Measurements from ENCODE around the gene CHRNB1. TPM values are rescaled to one million over a fixed set of nuclear protein-coding genes. Genes with fewer than 3 reads are reported as not detected.

CHRNB1 gene
- polyA plus RNA-seq, 1 donor (not counting 4 experiments of a cell fraction or from before 2014, with no cell fraction given), result 22.0 TPM

DNA sequence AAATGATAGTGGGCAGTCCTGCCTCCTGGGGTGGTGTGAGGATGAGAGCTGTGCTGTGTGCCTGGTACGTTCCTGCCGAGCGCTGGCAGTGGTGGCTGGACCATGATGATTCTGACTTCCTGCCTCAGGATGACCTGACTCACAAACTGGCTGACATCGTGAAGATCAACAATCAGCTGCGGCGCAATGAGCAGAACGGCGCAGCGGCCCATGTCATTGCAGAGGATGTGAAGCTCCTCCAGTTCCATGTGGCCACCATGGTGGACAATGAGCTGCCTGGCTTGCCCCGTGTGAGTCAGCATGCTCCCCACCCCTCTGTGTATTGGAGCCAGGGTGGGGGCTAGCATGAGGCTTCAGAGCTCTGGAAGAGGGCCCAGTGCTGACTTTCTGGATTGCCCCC is 52.4 kb downstream of the CHRNB1 start:
- peaks cover 52% of the 10 kb centered on the region for H3K79me2 ChIP-seq (ENCODE audit: control insufficient read depth, insufficient read depth, low read length)
- no peak for DNase-seq (ENCODE audit: low read depth, low spot score)
- no peak overlapping the region for H3K27ac ChIP-seq (ENCODE audit: control insufficient read depth, insufficient read depth, low read length)
- no peaks in the 10 kb centered on the region for H3K27me3 ChIP-seq (ENCODE audit: control insufficient read depth, extremely low read depth, insufficient read depth, low read length)
- no peaks in the 10 kb centered on the region for H3K9me3 ChIP-seq (ENCODE audit: control insufficient read depth, low read depth, low read length)
- no peak overlapping the region for H2AFZ ChIP-seq (ENCODE audit: control insufficient read depth, low read length)
- peaks cover 23% of the 10 kb centered on the region for H4K20me1 ChIP-seq (ENCODE audit: control insufficient read depth, extremely low read depth, insufficient read depth, low read length)
- H3K36me3 ChIP-seq (ENCODE audit: control insufficient read depth in 2 of 2, extremely low read depth in 1 of 2, insufficient read depth in 2 of 2, low read length in 2 of 2), result peaks cover 63 to 65% of the 10 kb centered on the region in 2 experiments
- no peak overlapping the region for H3K9ac ChIP-seq (ENCODE audit: control insufficient read depth, extremely low read depth, insufficient read depth, low read length)
- no peaks in the 10 kb centered on the region for H3K4me1 ChIP-seq (ENCODE audit: control insufficient read depth, extremely low read depth, insufficient read depth, low read length)
- no peak overlapping the region for H3K4me3 ChIP-seq (ENCODE audit: control insufficient read depth in 2 of 3, extremely low read depth in 1 of 3, insufficient read depth in 2 of 3, low read depth in 1 of 3, low read length in 3 of 3)
- no peak for FAIRE-seq
- H3K4me2 ChIP-seq (ENCODE audit: control insufficient read depth, extremely low read depth, insufficient read depth, low read depth, low read length), result no peak overlapping the region
- dilution Hi-C loops (cut with MboI; ENCODE audit: extremely low pct_ligation_motif_present, low sequenced_read_pairs), result no loop called here
- H3K9me1 ChIP-seq (ENCODE audit: control insufficient read depth, extremely low read depth, insufficient read depth, low read length), result peaks cover 4% of the 10 kb centered on the region
- no peak for TF ChIP-seq CTCF (optimal IDR thresholded peaks at IDR 0.05 in 1 of 3, IDR thresholded peaks at IDR 0.05 in 1 of 3, conservative IDR thresholded peaks at IDR 0.05 in 1 of 3; ENCODE audit: extremely low read depth in 1 of 3, insufficient read depth in 2 of 3, low read length in 3 of 3)
- TF ChIP-seq EZH2 (IDR thresholded peaks at IDR 0.05; ENCODE audit: low read length), result no peak

DNA sequence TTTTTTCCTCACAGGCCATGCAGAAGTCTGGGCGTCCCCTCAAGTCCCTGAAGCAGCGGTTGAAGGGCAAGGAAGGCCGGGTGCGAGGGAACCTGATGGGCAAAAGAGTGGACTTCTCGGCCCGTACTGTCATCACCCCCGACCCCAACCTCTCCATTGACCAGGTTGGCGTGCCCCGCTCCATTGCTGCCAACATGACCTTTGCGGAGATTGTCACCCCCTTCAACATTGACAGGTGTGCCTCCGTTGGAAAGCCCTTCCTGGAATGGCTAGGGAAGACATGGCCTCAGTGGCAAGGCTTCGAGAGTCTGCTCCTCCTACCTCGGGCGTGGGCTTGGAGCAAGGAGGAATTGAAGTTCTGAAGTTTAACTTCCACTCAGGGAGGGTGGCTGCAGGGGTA is 52.8 kb downstream of the CHRNB1 start:
- dilution Hi-C loops (cut with MboI; ENCODE audit: extremely low pct_ligation_motif_present, low sequenced_read_pairs), result no loop called here
- no peak for DNase-seq (ENCODE audit: low read depth, low spot score)
- FAIRE-seq, result no peak
- Histone ChIP-seq H3K36me3 (ENCODE audit: control insufficient read depth in 2 of 2, extremely low read depth in 1 of 2, insufficient read depth in 2 of 2, low read length in 2 of 2) (peaks cover 67 to 69% of the 10 kb centered on the region in 2 experiments), H4K20me1 (ENCODE audit: control insufficient read depth, extremely low read depth, insufficient read depth, low read length) (peaks cover 22% of the 10 kb centered on the region), H3K4me3 (ENCODE audit: control insufficient read depth in 2 of 3, extremely low read depth in 1 of 3, insufficient read depth in 2 of 3, low read depth in 1 of 3, low read length in 3 of 3) (no peak overlapping the region), H2AFZ (ENCODE audit: control insufficient read depth, low read length) (no peak overlapping the region), H3K9ac (ENCODE audit: control insufficient read depth, extremely low read depth, insufficient read depth, low read length) (no peak overlapping the region), H3K4me1 (ENCODE audit: control insufficient read depth, extremely low read depth, insufficient read depth, low read length) (no peaks in the 10 kb centered on the region), H3K4me2 (ENCODE audit: control insufficient read depth, extremely low read depth, insufficient read depth, low read depth, low read length) (no peak overlapping the region), H3K27ac (ENCODE audit: control insufficient read depth, insufficient read depth, low read length) (no peak overlapping the region), H3K79me2 (ENCODE audit: control insufficient read depth, insufficient read depth, low read length) (peaks cover 48% of the 10 kb centered on the region), H3K9me1 (ENCODE audit: control insufficient read depth, extremely low read depth, insufficient read depth, low read length) (peaks cover 4% of the 10 kb centered on the region), H3K27me3 (ENCODE audit: control insufficient read depth, extremely low read depth, insufficient read depth, low read length) (no peaks in the 10 kb centered on the region), H3K9me3 (ENCODE audit: control insufficient read depth, low read depth, low read length) (no peaks in the 10 kb centered on the region)
- TF ChIP-seq EZH2 (IDR thresholded peaks at IDR 0.05; ENCODE audit: low read length) (no peak), CTCF (optimal IDR thresholded peaks at IDR 0.05 in 1 of 3, IDR thresholded peaks at IDR 0.05 in 1 of 3, conservative IDR thresholded peaks at IDR 0.05 in 1 of 3; ENCODE audit: extremely low read depth in 1 of 3, insufficient read depth in 2 of 3, low read length in 3 of 3) (no peak)
